GM12872 (cell line): ENCODE data around the gene KRT16.
A peak's percentile ranks its signal among the peaks of the same experiment; 100 is the strongest.

Experiments used
- CTCF ChIP-seq: IDR thresholded peaks from 3 replicates; pipeline ENCODE4 v1.5.1; 2011; ENCODE audit warnings: low read depth, mild to moderate bottlenecking, low read length, moderate library complexity; ENCODE audit not compliant: insufficient read depth

KRT16 gene

GRCh38 chr17:41581366-41582060 lies 31.1 kb downstream of the KRT16 start:
- no peak for TF ChIP-seq CTCF

GRCh38 chr17:41580687-41581365 lies 31.7 kb downstream of the KRT16 start:
- no peak for TF ChIP-seq CTCF

- TF ChIP-seq CTCF: no peak
Measured at GRCh38 chr17:41580244-41580575, 32.4 kb downstream of the KRT16 start.

- peak; percentile 84 for TF ChIP-seq CTCF
Measured at GRCh38 chr17:41579484-41580243, 32.9 kb downstream of the KRT16 start.

- TF ChIP-seq CTCF: no peak
Measured at GRCh38 chr17:41578971-41579370, 33.6 kb downstream of the KRT16 start.

GRCh38 chr17:41578538-41578937 lies 34.0 kb downstream of the KRT16 start:
- TF ChIP-seq CTCF: no peak

- TF ChIP-seq CTCF: no peak
Measured at GRCh38 chr17:41575336-41575735, 37.2 kb downstream of the KRT16 start.
